HepG2 (cell line): Measurements from ENCODE around the gene ZNF331. TPM values are rescaled to one million over a fixed set of nuclear protein-coding genes. Genes with fewer than 3 reads are reported as not detected.

Experiments
- ASH2L ChIP-seq: fragments of 300-600, 200-600 bp; sonication (generic); IDR thresholded peaks from 2 replicates; pipeline ENCODE4 v1.7.0; 2017; ENCODE audit warnings: low read depth, mild to moderate bottlenecking, moderate library complexity, mixed read lengths, low read length; ENCODE audit not compliant: insufficient read length
- ATAD3A ChIP-seq: sonication (generic); formaldehyde crosslinking; IDR thresholded peaks from 2 replicates; pipeline ENCODE4 v1.4.0; 2020; ENCODE audit warnings: missing genetic modification reagents
- MZF1 ChIP-seq: sonication (generic); formaldehyde crosslinking; IDR thresholded peaks from 2 replicates; pipeline ENCODE4 v1.8.1; 2023; ENCODE audit warnings: mild to moderate bottlenecking, missing genetic modification reagents, borderline replicate concordance
- NFKBIZ ChIP-seq: IDR thresholded peaks from 2 replicates; pipeline ENCODE4 v1.6.1; 2018; ENCODE audit warnings: missing genetic modification reagents, missing compliant biosample characterization
- NR2F6 ChIP-seq, 2 experiments: IDR thresholded peaks; 2 replicates each; pipeline ENCODE4 v1.6.1; 2016; ENCODE audit warnings: antibody characterized with exemption in 1 of 2, mild to moderate bottlenecking in 1 of 2
- POGZ ChIP-seq: sonication (generic); formaldehyde crosslinking; IDR thresholded peaks from 2 replicates; pipeline ENCODE4 v1.4.0; 2020; ENCODE audit warnings: mild to moderate bottlenecking, missing genetic modification reagents
- ZBTB14 ChIP-seq: sonication (generic); formaldehyde crosslinking; IDR thresholded peaks from 2 replicates; pipeline ENCODE4 v1.4.0; 2020; ENCODE audit warnings: missing genetic modification reagents
- ZFAT ChIP-seq: sonication (generic); formaldehyde crosslinking; conservative IDR thresholded peaks from 2 replicates; pipeline ENCODE4 v1.8.1; 2023; ENCODE audit warnings: missing genetic modification reagents, inconsistent platforms
- ZNF143 ChIP-seq: sonication (generic); formaldehyde crosslinking; IDR thresholded peaks from 2 replicates; pipeline ENCODE4 v1.4.0; 2020; ENCODE audit warnings: missing genetic modification reagents
- ZNF317 ChIP-seq: sonication (generic); formaldehyde crosslinking; IDR thresholded peaks from 2 replicates; pipeline ENCODE4 v1.5.0; 2020; ENCODE audit warnings: mild to moderate bottlenecking, missing genetic modification reagents
- ZNF362 ChIP-seq: sonication (generic); formaldehyde crosslinking; IDR thresholded peaks from 2 replicates; pipeline ENCODE4 v1.4.0; 2020; ENCODE audit warnings: missing genetic modification reagents, mild to moderate bottlenecking, borderline replicate concordance
- ZNF562 ChIP-seq: sonication (generic); formaldehyde crosslinking; IDR thresholded peaks from 2 replicates; pipeline ENCODE4 v1.8.0; 2022; ENCODE audit warnings: missing genetic modification reagents, borderline replicate concordance
- ZNF891 ChIP-seq: sonication (generic); formaldehyde crosslinking; IDR thresholded peaks from 2 replicates; pipeline ENCODE4 v1.5.0; 2020; ENCODE audit warnings: mild to moderate bottlenecking, missing genetic modification reagents
- polyA plus RNA-seq, 8 experiments: library from polyadenylated mRNA; depleted of rRNA in 3 of 8; stranded (reverse) in 7 of 8; unstranded in 1 of 8; fragments of >200 nt; fragmentation: Illumina TruSeq in 4 of 8; extraction: Trizol in 4 of 8; gene quantifications; 2 replicates each; pipeline versions ENCODE4 v1.2.1 to v1.2.3, GENCODE V29; 2011 to 2016; ENCODE audit warnings: low read depth in 4 of 8, missing spikeins in 1 of 8, mixed read lengths in 1 of 8; ENCODE audit not compliant: insufficient read depth in 1 of 8
- total RNA-seq, 5 experiments: library from RNA; depleted of rRNA; stranded (reverse); fragments of >200 nt; fragmentation: Illumina TruSeq; extraction: Trizol; gene quantifications; 2 replicates each; pipeline ENCODE4 v1.2.3, GENCODE V29; 2016; ENCODE audit warnings: low read depth in 1 of 5
- TF ChIP-seq, protein P1 (sequence below): sonication (generic); formaldehyde crosslinking; IDR thresholded peaks from 2 replicates; pipeline ENCODE4 v1.5.1; 2020; ENCODE audit warnings: mild to moderate bottlenecking, missing genetic modification reagents, borderline replicate concordance
- TF ChIP-seq, protein P2 (sequence below): sonication (generic); formaldehyde crosslinking; conservative IDR thresholded peaks from 2 replicates; pipeline ENCODE4 v1.4.0; 2020; ENCODE audit warnings: missing genetic modification reagents
- TF ChIP-seq, protein P3 (sequence below): sonication (generic); formaldehyde crosslinking; IDR thresholded peaks from 2 replicates; pipeline ENCODE4 v1.5.0; 2020; ENCODE audit warnings: missing genetic modification reagents

Gene ZNF331
- total and polyA plus RNA-seq, 2 of the 13 experiments (the other 11 are each of a cell fraction or from before 2014, with no cell fraction given): 8.2 to 13.3 TPM

GRCh38 chr19:53507523-53508442, 30.2 kb upstream of the ZNF331 start (continued):
- TF ChIP-seq, protein P1, sequence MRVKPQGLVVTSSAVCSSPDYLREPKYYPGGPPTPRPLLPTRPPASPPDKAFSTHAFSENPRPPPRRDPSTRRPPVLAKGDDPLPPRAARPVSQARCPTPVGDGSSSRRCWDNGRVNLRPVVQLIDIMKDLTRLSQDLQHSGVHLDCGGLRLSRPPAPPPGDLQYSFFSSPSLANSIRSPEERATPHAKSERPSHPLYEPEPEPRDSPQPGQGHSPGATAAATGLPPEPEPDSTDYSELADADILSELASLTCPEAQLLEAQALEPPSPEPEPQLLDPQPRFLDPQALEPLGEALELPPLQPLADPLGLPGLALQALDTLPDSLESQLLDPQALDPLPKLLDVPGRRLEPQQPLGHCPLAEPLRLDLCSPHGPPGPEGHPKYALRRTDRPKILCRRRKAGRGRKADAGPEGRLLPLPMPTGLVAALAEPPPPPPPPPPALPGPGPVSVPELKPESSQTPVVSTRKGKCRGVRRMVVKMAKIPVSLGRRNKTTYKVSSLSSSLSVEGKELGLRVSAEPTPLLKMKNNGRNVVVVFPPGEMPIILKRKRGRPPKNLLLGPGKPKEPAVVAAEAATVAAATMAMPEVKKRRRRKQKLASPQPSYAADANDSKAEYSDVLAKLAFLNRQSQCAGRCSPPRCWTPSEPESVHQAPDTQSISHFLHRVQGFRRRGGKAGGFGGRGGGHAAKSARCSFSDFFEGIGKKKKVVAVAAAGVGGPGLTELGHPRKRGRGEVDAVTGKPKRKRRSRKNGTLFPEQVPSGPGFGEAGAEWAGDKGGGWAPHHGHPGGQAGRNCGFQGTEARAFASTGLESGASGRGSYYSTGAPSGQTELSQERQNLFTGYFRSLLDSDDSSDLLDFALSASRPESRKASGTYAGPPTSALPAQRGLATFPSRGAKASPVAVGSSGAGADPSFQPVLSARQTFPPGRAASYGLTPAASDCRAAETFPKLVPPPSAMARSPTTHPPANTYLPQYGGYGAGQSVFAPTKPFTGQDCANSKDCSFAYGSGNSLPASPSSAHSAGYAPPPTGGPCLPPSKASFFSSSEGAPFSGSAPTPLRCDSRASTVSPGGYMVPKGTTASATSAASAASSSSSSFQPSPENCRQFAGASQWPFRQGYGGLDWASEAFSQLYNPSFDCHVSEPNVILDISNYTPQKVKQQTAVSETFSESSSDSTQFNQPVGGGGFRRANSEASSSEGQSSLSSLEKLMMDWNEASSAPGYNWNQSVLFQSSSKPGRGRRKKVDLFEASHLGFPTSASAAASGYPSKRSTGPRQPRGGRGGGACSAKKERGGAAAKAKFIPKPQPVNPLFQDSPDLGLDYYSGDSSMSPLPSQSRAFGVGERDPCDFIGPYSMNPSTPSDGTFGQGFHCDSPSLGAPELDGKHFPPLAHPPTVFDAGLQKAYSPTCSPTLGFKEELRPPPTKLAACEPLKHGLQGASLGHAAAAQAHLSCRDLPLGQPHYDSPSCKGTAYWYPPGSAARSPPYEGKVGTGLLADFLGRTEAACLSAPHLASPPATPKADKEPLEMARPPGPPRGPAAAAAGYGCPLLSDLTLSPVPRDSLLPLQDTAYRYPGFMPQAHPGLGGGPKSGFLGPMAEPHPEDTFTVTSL (CRISPR knock-in tag): peak; percentile 58; the same call in 1 of the 2 replicates
- TF ChIP-seq ZNF562 (no peak), ASH2L (peak; percentile 97), MZF1 (no peak), ZNF317 (CRISPR knock-in tag) (no peak), ZFAT (CRISPR knock-in tag) (no peak), ZNF143 (CRISPR knock-in tag) (no peak), NFKBIZ (CRISPR knock-in tag) (peak; percentile 83; the same call in 1 of the 2 replicates), ZNF362 (CRISPR knock-in tag) (0 out of 2 replicates have a peak, but pooled peaks have one; percentile 46), POGZ (peak; percentile 65), ATAD3A (CRISPR knock-in tag) (no peak), ZNF891 (CRISPR knock-in tag) (no peak), NR2F6 (IDR thresholded peaks at IDR 0.05) (peak; percentile 55), NR2F6 (CRISPR knock-in tag; IDR thresholded peaks at IDR 0.05) (peak; percentile 69; the same call in 1 of the 2 replicates), ZBTB14 (CRISPR knock-in tag) (no peak)
- TF ChIP-seq, protein P2, sequence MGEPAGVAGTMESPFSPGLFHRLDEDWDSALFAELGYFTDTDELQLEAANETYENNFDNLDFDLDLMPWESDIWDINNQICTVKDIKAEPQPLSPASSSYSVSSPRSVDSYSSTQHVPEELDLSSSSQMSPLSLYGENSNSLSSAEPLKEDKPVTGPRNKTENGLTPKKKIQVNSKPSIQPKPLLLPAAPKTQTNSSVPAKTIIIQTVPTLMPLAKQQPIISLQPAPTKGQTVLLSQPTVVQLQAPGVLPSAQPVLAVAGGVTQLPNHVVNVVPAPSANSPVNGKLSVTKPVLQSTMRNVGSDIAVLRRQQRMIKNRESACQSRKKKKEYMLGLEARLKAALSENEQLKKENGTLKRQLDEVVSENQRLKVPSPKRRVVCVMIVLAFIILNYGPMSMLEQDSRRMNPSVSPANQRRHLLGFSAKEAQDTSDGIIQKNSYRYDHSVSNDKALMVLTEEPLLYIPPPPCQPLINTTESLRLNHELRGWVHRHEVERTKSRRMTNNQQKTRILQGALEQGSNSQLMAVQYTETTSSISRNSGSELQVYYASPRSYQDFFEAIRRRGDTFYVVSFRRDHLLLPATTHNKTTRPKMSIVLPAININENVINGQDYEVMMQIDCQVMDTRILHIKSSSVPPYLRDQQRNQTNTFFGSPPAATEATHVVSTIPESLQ (CRISPR knock-in tag): 0 out of 2 replicates have a peak, but pooled peaks have one; percentile 59
- TF ChIP-seq, protein P3, sequence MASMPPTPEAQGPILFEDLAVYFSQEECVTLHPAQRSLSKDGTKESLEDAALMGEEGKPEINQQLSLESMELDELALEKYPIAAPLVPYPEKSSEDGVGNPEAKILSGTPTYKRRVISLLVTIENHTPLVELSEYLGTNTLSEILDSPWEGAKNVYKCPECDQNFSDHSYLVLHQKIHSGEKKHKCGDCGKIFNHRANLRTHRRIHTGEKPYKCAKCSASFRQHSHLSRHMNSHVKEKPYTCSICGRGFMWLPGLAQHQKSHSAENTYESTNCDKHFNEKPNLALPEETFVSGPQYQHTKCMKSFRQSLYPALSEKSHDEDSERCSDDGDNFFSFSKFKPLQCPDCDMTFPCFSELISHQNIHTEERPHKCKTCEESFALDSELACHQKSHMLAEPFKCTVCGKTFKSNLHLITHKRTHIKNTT (CRISPR knock-in tag): no peak
